ENCODE results near the gene CEP131. TPM values are rescaled to one million over a fixed set of nuclear protein-coding genes. Genes with fewer than 3 reads are reported as not detected.

The CEP131 gene
- total and polyA plus RNA-seq, 2 donors (not counting 3 experiments of a cell fraction or from before 2014, with no cell fraction given): 5.3 to 17.9 TPM

- CTCF ChIA-PET: no interaction called here
- Histone ChIP-seq H3K4me2 (ENCODE audit: insufficient read depth, low read length) (no peak overlapping the region), H3K27me3 (ENCODE audit: control insufficient read depth in 2 of 2, insufficient read depth in 2 of 2, low read length in 2 of 2) (peaks cover 1 to 6% of the 10 kb centered on the region in 2 experiments), H3K4me1 (ENCODE audit: control insufficient read depth, extremely low read depth, insufficient read depth, low read length) (peaks cover 4% of the 10 kb centered on the region), H2AFZ (ENCODE audit: low read depth, low read length) (no peak overlapping the region), H3K9me1 (replicated peaks; ENCODE audit: control insufficient read depth, extremely low read depth, insufficient read depth, low read length) (no peaks in the 10 kb centered on the region), H3K9me3 (replicated peaks; ENCODE audit: control insufficient read depth, insufficient read depth, low read length) (no peaks in the 10 kb centered on the region), H3K79me2 (ENCODE audit: control insufficient read depth, insufficient read depth, low read length) (no peaks in the 10 kb centered on the region), H4K20me1 (replicated peaks; ENCODE audit: control insufficient read depth, extremely low read depth, insufficient read depth, low read length) (no peaks in the 10 kb centered on the region), H3K9ac (replicated peaks; ENCODE audit: extremely low read depth, insufficient read depth, low read length) (no peak overlapping the region), H3K4me3 (replicated peaks in 1 of 3; ENCODE audit: insufficient read depth in 1 of 3, low read depth in 1 of 3, low read length in 3 of 3) (no peak overlapping the region), H3K27ac (ENCODE audit: insufficient read depth, low read depth, low read length) (no peak overlapping the region), H3K36me3 (ENCODE audit: control insufficient read depth in 2 of 2, extremely low read depth in 1 of 2, insufficient read depth in 2 of 2, low read length in 2 of 2) (no peaks in the 10 kb centered on the region)
- no peak for TF ChIP-seq JUN (IDR thresholded peaks at IDR 0.05; ENCODE audit: borderline replicate concordance, insufficient read depth, insufficient read length, low read depth)
- no peak for TF ChIP-seq EZH2 (IDR thresholded peaks at IDR 0.05; ENCODE audit: borderline replicate concordance, low read depth, low read length, severe bottlenecking)
- no peak for TF ChIP-seq MYC (IDR thresholded peaks at IDR 0.05; ENCODE audit: low read depth, low read length)
- no peak for TF ChIP-seq GATA2 (IDR thresholded peaks at IDR 0.05; ENCODE audit: insufficient read depth, insufficient read length, low read depth, low read length)
- TF ChIP-seq, protein P1, sequence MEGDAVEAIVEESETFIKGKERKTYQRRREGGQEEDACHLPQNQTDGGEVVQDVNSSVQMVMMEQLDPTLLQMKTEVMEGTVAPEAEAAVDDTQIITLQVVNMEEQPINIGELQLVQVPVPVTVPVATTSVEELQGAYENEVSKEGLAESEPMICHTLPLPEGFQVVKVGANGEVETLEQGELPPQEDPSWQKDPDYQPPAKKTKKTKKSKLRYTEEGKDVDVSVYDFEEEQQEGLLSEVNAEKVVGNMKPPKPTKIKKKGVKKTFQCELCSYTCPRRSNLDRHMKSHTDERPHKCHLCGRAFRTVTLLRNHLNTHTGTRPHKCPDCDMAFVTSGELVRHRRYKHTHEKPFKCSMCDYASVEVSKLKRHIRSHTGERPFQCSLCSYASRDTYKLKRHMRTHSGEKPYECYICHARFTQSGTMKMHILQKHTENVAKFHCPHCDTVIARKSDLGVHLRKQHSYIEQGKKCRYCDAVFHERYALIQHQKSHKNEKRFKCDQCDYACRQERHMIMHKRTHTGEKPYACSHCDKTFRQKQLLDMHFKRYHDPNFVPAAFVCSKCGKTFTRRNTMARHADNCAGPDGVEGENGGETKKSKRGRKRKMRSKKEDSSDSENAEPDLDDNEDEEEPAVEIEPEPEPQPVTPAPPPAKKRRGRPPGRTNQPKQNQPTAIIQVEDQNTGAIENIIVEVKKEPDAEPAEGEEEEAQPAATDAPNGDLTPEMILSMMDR (IDR thresholded peaks at IDR 0.05; ENCODE audit: extremely low read depth in 1 of 2, insufficient read depth in 1 of 2, low read depth in 1 of 2, low read length in 2 of 2): no peak
- TF ChIP-seq FOS (IDR thresholded peaks at IDR 0.05; ENCODE audit: borderline replicate concordance, insufficient read depth, low read length): no peak
- no peak for TF ChIP-seq POLR2A (IDR thresholded peaks at IDR 0.05; ENCODE audit: low read depth, low read length)
- no peak for TF ChIP-seq MAX (IDR thresholded peaks at IDR 0.05; ENCODE audit: insufficient read depth, insufficient read length)
- TF ChIP-seq POLR2AphosphoS5 (IDR thresholded peaks at IDR 0.05; ENCODE audit: insufficient read depth, low read depth, low read length): no peak
- POLR2A ChIA-PET: no interaction called here
- intact Hi-C loops (cut with micrococcal nuclease) (no loop called here), dilution Hi-C loops (cut with MboI; ENCODE audit: extremely low pct_ligation_motif_present, low sequenced_read_pairs) (no loop called here)
- DNase-seq (ENCODE audit: low read depth, low spot score) (no peak), FAIRE-seq (no peak)
- BruUV-seq (replicated peaks): no TSS peak
Measured at GRCh38 chr17:81161536-81161935, 61.2 kb downstream of the CEP131 start.
